GM06990 (cell line): Measurements from ENCODE around the gene ZNF808.

ENCODE experiments used
- DNase-seq: peaks from one replicate; pipeline ENCODE4 v3.0.0-alpha.2; 2011; ENCODE audit not compliant: insufficient read length; ENCODE audit errors: extremely low read depth
- H3K27me3 ChIP-seq: replicated peaks from 2 replicates; pipeline ENCODE4 v1.6.0; 2011; ENCODE audit warnings: low read length; ENCODE audit not compliant: control insufficient read depth, insufficient read depth
- H3K36me3 ChIP-seq: 2 replicates; pipeline ENCODE4 v1.5.1; 2011; ENCODE audit warnings: low read length; ENCODE audit not compliant: control insufficient read depth, insufficient read depth
- H3K4me3 ChIP-seq: replicated peaks from 2 replicates; pipeline ENCODE4 v1.5.1; 2011; ENCODE audit warnings: low read depth, mild to moderate bottlenecking, control low read depth, low read length
- CTCF ChIP-seq: IDR thresholded peaks from 2 replicates; pipeline ENCODE4 v1.5.1; 2011; ENCODE audit warnings: low read length, control low read depth, mild to moderate bottlenecking, inconsistent platforms; ENCODE audit not compliant: insufficient read depth, poor library complexity, severe bottlenecking

Gene ZNF808

GRCh38 chr19:52602941-52603340 is 75.5 kb downstream of the ZNF808 start:
- TF ChIP-seq CTCF = no peak
- H3K27me3 ChIP-seq = no peaks in the 10 kb centered on the region
- no peak for DNase-seq
- H3K4me3 ChIP-seq = no peak overlapping the region
- no peaks in the 10 kb centered on the region for H3K36me3 ChIP-seq

GRCh38 chr19:52603558-52604207 is 76.2 kb downstream of the ZNF808 start:
- Histone ChIP-seq H3K27me3 (no peaks in the 10 kb centered on the region), H3K36me3 (no peaks in the 10 kb centered on the region), H3K4me3 (no peak overlapping the region)
- DNase-seq = no peak
- no peak for TF ChIP-seq CTCF
